Nephron (organoid): ENCODE measurements around the gene HELZ2.

Experiments used
- H3K27ac Mint-ChIP-seq, 3 experiments: 2 replicates each; pipeline ENCODE4 v1.8.0; 2020; ENCODE audit warnings: mixed read lengths in 3 of 3, mild to moderate bottlenecking in 2 of 3, moderate library complexity in 1 of 3
- H3K27me3 Mint-ChIP-seq: 2 replicates; pipeline ENCODE4 v1.8.0; 2021; ENCODE audit warnings: low read depth, mild to moderate bottlenecking, moderate library complexity, mixed read lengths
- H3K36me3 Mint-ChIP-seq: 2 replicates; pipeline ENCODE4 v1.8.0; 2020; ENCODE audit warnings: low read depth, mixed read lengths
- H3K4me1 Mint-ChIP-seq: 2 replicates; pipeline ENCODE4 v1.8.0; 2020; ENCODE audit warnings: mixed read lengths
- H3K4me3 Mint-ChIP-seq, 3 experiments: 2 replicates each; pipeline ENCODE4 v1.8.0; 2020; ENCODE audit warnings: mild to moderate bottlenecking in 3 of 3, mixed read lengths in 3 of 3, moderate library complexity in 2 of 3
- H3K9me3 Mint-ChIP-seq: 2 replicates; pipeline ENCODE4 v1.8.0; 2020; ENCODE audit warnings: mixed read lengths
- TF ChIP-seq, protein P1 (sequence below), 3 experiments: fragments of 200-600 bp; sonication (generic); IDR thresholded peaks; one replicate each; pipeline ENCODE4 v1.5.0; 2021; ENCODE audit warnings: antibody characterized with exemption in 3 of 3; ENCODE audit not compliant: unreplicated experiment in 3 of 3

The HELZ2 gene

DNA sequence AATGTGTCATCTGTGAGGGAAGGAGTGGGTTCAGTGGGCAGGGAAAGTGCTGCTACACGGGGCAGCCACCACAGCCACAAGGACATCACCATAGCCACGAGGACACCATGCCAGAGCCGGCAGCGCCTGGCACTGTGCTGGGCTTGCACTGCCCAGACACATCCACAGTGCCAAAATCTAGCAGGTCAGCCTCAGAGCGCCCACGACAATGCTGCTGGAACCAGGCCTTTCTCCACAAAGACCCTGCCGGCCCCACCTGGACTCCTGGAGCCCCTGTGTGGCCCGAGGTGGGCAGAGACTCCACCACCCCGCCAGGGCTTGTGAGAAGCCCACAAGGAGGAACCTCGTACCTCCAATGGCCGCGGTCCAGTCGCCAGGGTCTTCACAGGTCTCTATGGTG lies 18.6 kb upstream of the HELZ2 start:
- TF ChIP-seq, protein P1, sequence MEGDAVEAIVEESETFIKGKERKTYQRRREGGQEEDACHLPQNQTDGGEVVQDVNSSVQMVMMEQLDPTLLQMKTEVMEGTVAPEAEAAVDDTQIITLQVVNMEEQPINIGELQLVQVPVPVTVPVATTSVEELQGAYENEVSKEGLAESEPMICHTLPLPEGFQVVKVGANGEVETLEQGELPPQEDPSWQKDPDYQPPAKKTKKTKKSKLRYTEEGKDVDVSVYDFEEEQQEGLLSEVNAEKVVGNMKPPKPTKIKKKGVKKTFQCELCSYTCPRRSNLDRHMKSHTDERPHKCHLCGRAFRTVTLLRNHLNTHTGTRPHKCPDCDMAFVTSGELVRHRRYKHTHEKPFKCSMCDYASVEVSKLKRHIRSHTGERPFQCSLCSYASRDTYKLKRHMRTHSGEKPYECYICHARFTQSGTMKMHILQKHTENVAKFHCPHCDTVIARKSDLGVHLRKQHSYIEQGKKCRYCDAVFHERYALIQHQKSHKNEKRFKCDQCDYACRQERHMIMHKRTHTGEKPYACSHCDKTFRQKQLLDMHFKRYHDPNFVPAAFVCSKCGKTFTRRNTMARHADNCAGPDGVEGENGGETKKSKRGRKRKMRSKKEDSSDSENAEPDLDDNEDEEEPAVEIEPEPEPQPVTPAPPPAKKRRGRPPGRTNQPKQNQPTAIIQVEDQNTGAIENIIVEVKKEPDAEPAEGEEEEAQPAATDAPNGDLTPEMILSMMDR (IDR thresholded peaks at IDR 0.05; ENCODE audit: unreplicated experiment in 3 of 3), result no peak
- H3K36me3 Mint-ChIP-seq, result peaks cover 24% of the 10 kb centered on the region
- no peak overlapping the region for H3K4me3 Mint-ChIP-seq
- peaks cover 5% of the 10 kb centered on the region for H3K4me1 Mint-ChIP-seq
- H3K27ac Mint-ChIP-seq, result no peak overlapping the region
- no peaks in the 10 kb centered on the region for H3K9me3 Mint-ChIP-seq
- no peaks in the 10 kb centered on the region for H3K27me3 Mint-ChIP-seq

DNA sequence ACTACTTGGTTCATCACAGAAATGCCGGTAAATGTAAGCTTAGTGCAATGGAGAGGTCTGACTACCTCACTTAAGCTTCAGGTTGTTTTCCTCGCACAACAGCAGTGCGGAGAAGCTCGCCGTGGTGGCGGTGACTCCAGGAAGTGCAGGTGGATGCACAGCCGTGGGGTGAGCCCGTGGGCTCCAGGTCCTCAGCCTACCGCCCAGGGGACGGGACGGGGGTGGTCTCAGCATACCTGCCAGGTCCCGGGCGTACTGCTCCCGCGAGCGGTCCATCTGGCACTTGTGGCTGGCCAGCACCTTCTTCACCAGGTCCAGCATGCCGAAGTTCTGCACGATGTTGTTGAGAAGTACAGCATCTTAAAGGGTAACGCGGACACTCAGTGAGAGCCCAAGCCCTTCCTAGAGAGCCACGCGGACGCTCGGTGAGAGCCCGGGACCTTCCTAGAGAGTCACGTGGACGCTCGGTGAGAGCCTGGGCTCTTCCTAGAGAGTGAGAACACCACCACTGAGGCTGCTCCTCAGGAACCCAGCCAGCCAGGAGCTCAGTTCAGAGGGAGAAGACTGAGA lies 17.8 kb upstream of the HELZ2 start:
- TF ChIP-seq, protein P1 (IDR thresholded peaks at IDR 0.05; ENCODE audit: unreplicated experiment in 3 of 3), result no peak
- Mint-ChIP-seq H3K27me3 (no peaks in the 10 kb centered on the region), H3K27ac (no peak overlapping the region), H3K36me3 (peaks cover 30% of the 10 kb centered on the region), H3K4me1 (peaks cover 8% of the 10 kb centered on the region), H3K9me3 (no peaks in the 10 kb centered on the region), H3K4me3 (no peak overlapping the region)

DNA sequence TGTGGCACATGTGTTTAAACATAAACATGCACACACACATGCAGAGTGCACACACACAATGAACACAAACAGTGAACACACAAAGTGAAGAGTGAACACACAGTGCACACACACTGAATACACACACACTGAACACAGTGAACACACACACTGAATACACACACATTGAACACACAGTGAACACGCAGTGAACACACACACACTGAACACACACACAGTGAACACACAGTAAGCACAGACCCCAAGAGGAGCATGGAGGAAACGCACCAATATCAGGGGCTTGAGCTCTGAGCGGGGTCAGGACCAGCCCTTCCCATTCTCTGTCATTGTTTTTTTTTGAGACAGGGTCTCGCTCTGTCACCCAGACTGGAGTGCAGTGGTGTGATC lies 17.1 kb upstream of the HELZ2 start:
- Mint-ChIP-seq H3K4me1 (peaks cover 8% of the 10 kb centered on the region), H3K27ac (no peak overlapping the region)
- TF ChIP-seq, protein P1 (IDR thresholded peaks at IDR 0.05; ENCODE audit: unreplicated experiment in 3 of 3), result no peak

DNA sequence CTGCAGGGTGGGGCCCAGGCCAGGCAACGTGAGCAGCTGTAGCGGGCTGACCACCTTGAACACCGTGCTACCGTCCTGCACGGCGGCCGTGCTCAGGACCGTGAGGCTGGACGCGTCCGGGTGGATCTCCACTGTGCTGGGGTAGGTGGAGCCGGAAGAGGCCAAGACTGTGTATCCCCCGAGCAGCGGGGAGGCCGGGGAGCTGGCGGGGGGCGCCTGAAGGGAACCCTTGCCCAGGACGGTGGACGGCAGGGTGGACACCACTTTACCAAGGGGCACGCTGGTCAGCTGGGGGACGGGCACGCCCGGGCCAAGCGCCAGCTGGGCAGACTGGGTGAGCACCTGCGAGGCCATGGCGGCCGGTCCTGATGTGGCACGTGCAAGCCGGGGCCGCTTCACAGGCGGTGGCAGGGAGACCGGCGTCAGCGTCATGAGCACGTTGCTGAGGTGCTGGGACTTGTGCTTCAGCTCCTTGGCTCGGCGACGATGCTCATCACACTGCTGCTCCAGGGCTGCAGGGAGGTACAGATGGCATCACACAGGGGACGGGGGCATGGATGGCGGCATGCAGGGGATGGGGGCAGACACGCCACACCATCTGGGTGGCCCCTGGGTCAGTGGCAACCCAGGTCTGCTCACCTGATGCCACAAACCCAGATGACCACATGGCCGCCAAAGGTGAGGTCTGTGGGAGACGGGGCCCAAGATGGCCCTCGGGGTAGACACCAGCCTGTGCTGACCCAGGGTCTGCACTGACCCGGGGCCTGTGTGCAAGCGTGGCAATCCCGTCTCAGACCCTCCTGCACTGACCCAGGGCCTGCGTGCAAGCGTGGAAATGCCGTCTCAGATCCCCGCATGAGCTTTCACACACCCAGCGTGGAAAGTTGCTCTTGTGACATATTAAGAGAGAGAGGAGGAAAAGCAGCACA lies 16.4 kb upstream of the HELZ2 start:
- Mint-ChIP-seq H3K4me1 (peaks cover 8% of the 10 kb centered on the region), H3K4me3 (no peak overlapping the region), H3K27ac (no peak overlapping the region), H3K27me3 (no peaks in the 10 kb centered on the region), H3K36me3 (peaks cover 30% of the 10 kb centered on the region), H3K9me3 (no peaks in the 10 kb centered on the region)
- TF ChIP-seq, protein P1 (IDR thresholded peaks at IDR 0.05; ENCODE audit: unreplicated experiment in 3 of 3), result no peak

More for the DNA sequence above, 17.1 kb upstream of the HELZ2 start:
- Mint-ChIP-seq H3K36me3 (peaks cover 30% of the 10 kb centered on the region), H3K4me3 (no peak overlapping the region), H3K9me3 (no peaks in the 10 kb centered on the region), H3K27me3 (no peaks in the 10 kb centered on the region)

DNA sequence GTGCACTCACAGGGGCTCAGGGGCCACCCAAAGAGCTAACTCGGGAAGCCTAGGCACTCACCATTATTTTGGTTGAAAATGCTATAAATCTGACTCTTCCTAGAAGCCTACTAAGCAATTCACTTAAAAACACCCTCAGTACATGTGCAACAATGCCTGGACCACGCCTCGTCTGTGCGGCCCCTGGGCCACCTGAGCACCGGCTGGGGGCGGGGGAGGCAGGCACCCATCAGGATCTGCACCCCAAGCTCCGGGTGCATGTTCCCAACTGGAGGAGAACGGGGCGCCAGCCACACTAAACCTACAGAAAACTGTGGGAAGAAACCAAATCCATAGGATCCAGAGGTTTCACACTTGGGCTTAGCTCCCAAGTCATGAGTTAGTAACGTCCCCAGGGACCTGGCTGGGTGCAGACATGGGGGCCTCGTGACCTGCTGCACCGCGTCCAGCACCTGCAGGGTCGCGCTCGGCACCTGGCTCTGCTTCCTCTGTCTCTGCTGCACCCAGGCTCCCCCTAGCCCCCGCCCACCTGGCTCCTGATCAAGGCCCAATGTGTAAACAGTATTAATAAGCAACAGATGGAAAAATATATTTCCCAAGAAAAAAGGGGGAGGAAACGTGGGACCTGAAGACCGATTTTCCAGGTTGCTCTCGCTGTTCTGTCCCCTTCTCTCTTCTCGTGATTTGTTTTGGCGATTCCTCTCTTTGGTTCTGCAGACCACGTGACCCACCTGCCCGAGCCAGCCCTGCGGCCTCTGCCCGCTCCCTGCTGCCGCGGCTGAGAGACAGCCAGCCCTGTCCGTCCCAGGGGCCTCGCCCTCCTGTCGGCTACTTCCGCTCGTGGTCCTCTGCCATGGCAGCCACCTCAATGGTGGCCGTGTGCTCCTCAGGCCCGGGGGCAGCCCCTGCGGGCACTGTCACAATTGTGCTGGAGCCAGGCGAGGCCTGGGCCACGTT lies 15.5 kb upstream of the HELZ2 start:
- Mint-ChIP-seq H3K27ac (no peak overlapping the region), H3K4me1 (peaks cover 8% of the 10 kb centered on the region), H3K27me3 (no peaks in the 10 kb centered on the region)

More for the DNA sequence above, 15.5 kb upstream of the HELZ2 start:
- H3K36me3 Mint-ChIP-seq, result peaks cover 26% of the 10 kb centered on the region
- no peaks in the 10 kb centered on the region for H3K9me3 Mint-ChIP-seq
- no peak overlapping the region for H3K4me3 Mint-ChIP-seq
- TF ChIP-seq, protein P1 (IDR thresholded peaks at IDR 0.05; ENCODE audit: unreplicated experiment in 3 of 3), result no peak
